ENCODE results near the gene GPS2. TPM values are rescaled to one million over a fixed set of nuclear protein-coding genes. Genes with fewer than 3 reads are reported as not detected.
"Not testable (repeated sequence)": the region's sequence is repeated elsewhere in the genome, so short reads cannot be mapped to it uniquely, and the experiment has no call there.

The GPS2 gene
- polyA plus RNA-seq, 4 donors: 73.8 to 104 (median 90.1) TPM

- no peak for DNase-seq (ENCODE audit: low read depth in 4 of 4, low spot score in 3 of 4)
These were observed 25.0 kb upstream of the GPS2 start for GRCh38 chr17:7340179-7340578.

- DNase-seq (ENCODE audit: low read depth in 4 of 4, low spot score in 3 of 4): not testable (repeated sequence)
These were observed 22.4 kb upstream of the GPS2 start for GRCh38 chr17:7337600-7337999.

DNA sequence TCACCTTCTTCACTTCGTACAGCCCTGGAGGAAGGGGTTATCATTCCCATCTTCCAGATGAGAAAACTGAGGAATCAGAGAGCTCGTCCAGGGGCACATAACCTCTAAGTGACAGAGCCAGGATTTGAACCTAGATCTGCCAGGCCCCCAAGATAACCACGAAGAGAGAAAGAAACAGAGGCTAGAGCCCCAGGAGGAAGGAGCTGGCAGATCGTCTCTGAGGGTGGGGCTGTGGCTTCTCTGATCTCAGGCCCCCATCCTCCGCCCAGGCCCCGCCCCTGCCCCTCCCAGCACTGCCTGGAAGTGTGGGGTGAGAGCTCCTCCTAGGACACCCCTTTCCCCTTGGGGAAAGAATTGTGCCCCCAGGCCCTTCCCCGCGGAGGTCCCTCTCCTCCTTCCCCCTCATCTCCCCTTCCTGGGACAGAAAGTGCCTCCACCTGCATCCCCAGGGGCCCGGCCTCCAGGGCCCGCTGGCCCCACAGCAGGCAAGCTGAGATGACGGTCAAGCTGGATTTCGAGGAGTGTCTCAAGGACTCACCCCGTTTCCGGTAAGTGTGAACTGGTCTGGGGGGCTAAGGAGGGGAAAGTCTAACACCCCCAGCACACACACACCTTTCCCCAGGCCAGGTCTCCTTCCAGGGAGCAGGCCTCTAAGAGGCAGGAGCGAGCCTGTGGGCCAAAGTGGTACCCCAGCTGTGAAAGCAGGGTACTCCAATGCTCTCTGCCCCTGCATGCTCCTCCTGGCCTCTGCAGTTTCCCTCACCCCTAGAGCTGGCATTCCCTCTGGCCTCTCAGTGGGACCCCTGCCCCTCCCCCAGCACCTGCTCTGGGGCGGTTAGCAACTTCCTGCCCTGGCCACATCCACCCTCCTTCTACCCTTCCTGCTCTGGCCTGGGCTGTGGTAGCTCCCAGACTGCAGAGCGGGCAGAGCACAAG is 21.3 kb upstream of the GPS2 start, which contains the start of gene ACAP1:
TSS of gene ACAP1 (plus strand) at position 290 of the 936 bp plus-strand sequence. CDS start at position 496, 206 bp downstream.
- no peak for DNase-seq (ENCODE audit: low read depth in 4 of 4, low spot score in 3 of 4)

- not testable (repeated sequence) for DNase-seq (ENCODE audit: low read depth in 4 of 4, low spot score in 3 of 4)
These were observed 20.6 kb upstream of the GPS2 start for GRCh38 chr17:7335765-7336164.

DNA sequence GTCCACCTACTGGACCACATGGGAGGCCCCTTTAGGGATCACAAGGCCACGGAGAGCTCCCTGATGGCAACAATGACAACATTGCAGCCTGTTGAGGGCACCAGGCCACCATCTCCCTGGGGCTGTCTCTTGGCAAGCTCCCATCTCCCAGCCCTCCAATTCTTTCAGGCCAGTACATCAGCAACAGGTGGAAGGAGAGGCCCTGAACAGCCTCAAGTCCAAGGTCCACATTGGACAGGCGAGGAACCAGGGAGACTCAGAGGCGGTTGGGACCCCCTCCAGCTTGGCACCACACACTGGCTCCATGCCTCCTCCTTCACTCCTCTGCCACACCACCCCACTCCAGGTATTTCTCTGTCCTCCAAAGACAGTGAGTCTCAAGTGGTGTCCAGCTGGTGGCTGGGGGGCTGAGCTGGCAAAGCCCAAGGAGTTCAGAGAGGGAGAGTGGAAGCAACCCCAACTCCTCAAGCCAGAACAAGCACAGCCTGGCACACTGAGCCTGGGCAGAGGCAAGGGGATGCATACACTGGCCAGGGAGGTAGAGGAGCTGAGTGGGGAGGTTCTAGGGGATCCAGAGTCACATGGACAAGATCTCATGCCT is 19.9 kb upstream of the GPS2 start:
- no peak for DNase-seq (ENCODE audit: low read depth in 4 of 4, low spot score in 3 of 4)

- DNase-seq (ENCODE audit: low read depth in 4 of 4, low spot score in 3 of 4): not testable (repeated sequence)
These were observed 17.5 kb upstream of the GPS2 start for GRCh38 chr17:7332600-7333069.

DNA sequence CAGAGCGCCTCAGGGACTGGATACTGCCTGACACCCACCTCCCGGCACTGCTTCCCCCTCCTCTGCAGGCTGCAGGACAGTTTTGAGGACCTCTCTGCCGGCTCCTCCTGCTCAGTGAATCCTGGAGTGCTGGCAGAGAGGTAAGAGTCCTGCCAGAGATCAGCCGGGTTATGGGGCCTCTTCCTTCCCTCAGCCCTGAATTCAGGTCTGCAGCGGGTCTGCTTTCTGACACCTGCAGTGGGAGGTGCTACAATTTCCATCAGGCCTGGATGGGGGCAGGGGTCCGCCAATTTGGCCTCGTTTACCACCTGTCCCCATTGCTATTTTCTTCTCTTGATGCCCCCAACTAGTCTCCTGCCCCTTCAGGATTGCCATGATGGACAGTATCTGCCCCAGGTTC is 17.0 kb upstream of the GPS2 start:
- DNase-seq (ENCODE audit: low read depth in 4 of 4, low spot score in 3 of 4): no peak

GRCh38 chr17:7330638-7331015 is 15.5 kb upstream of the GPS2 start:
- DNase-seq (ENCODE audit: low read depth in 4 of 4, low spot score in 3 of 4): no peak

DNA sequence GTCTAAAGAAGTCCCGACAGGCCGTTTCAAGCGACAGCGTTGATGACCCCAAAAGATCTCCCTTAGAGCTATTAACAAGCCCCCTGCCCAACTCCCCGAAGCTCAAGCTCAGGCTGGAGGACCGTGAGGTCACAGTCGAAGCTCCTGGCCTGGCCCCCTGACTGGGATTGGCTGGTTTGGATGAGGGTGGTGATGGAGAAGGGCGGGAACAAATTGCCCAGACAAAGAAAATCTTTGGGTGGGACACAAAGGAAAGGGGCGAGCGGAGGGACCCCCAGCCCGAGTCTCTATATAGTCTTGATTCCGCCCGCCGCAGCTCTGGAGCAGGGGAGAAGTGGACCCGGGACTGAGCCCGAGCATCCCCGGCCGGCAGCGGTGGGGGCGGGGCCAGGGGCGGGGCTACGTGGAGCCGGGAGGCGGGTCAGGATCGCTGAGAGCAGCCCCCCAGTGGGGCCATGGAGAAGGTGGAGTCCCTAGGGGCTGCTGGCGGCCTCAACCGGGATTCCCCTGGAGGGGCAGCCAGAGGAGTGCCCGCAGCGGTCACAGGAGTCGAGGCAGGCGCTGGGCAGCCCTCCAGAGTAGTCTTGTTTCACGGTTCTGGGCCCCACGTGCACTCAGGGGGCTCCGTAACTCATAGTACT is 15.0 kb upstream of the GPS2 start:
- DNase-seq (ENCODE audit: low read depth in 4 of 4, low spot score in 3 of 4): peak in 2 of 4 donors; percentile 71 to 79

DNA sequence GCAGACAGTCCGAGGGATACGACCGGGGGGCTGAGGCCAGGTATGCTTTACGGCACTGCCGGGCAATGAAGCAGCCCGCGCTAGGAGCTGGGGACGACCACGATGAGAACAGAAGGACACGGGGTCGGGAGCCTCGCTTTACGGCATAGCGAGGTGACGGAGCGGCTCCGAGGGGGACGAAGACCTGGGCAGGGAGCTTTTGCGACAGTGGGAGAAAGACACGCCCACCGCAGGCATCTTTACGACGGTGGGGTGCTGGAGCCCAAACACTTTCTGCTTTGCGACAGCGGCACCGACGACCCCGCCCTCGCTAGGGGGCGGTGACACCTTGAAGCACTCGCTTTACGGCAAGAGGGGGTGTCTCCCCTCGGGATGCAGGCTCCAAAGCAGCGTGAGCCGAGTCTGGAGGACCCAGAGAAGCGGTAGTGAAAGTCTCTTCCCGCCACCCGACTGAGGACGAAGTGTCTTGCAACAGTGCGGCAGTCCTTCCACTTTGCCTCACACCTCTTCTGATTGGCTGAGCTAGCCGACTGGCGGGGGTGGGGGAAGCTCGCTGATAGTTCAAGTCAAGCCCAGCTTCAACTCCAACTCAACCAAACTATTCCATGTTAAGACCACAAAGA is 14.3 kb upstream of the GPS2 start:
- peak; percentile 97 to 99 (median 97) for DNase-seq (ENCODE audit: low read depth in 4 of 4, low spot score in 3 of 4)

GRCh38 chr17:7328840-7329373 is 13.7 kb upstream of the GPS2 start, which contains the start of gene NEURL4:
Gene NEURL4 (minus strand): TSS chr17:7329335. CDS start chr17:7329312, 23 bp downstream.
- DNase-seq (ENCODE audit: low read depth in 4 of 4, low spot score in 3 of 4): no peak

DNA sequence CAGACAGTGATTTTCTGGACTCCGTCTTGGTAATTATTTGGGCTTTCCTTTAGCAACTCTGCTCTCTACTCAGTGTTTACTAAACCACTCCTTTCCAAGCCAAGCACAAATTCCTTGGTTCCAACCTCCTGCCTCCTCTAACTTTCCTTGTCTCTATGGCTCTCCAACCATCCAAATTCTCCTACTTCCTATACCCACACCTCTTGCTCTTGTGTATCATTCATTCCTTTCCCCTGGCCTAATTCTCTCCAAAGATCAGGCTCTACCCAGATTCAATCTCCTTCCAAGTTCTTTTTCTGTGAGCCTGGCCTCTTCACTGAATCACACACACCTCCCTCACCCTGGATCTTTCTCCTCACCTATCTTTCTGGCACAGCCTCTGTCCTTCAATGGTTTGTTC is 12.8 kb upstream of the GPS2 start:
- no peak for DNase-seq (ENCODE audit: low read depth in 4 of 4, low spot score in 3 of 4)

GRCh38 chr17:7327501-7327900 is 12.3 kb upstream of the GPS2 start:
- no peak for DNase-seq (ENCODE audit: low read depth in 4 of 4, low spot score in 3 of 4)

GRCh38 chr17:7327056-7327455 is 11.9 kb upstream of the GPS2 start:
- no peak for DNase-seq (ENCODE audit: low read depth in 4 of 4, low spot score in 3 of 4)

DNA sequence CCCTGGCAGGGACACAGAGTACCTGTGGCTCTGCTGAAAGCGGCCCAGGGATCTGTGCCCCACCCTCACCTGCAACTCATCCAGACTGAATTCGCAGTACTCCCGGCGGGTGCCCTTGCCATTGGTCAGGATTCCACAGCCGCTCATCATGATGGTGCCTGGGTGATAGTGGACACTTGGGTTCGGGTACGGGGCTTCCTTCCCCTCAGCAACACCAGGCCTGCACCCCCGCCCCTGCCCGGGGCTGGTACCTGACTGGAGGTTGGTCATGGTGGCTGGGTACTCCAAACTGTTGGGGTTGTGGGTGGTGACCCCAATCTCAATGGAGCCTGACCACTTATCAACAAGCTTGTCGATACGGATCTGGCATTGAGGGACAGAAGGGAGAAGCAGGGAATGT is 11.0 kb upstream of the GPS2 start:
- DNase-seq (ENCODE audit: low read depth in 4 of 4, low spot score in 3 of 4): no peak

- DNase-seq (ENCODE audit: low read depth in 4 of 4, low spot score in 3 of 4): no peak
These were observed 9.9 kb upstream of the GPS2 start for GRCh38 chr17:7325031-7325528.

DNA sequence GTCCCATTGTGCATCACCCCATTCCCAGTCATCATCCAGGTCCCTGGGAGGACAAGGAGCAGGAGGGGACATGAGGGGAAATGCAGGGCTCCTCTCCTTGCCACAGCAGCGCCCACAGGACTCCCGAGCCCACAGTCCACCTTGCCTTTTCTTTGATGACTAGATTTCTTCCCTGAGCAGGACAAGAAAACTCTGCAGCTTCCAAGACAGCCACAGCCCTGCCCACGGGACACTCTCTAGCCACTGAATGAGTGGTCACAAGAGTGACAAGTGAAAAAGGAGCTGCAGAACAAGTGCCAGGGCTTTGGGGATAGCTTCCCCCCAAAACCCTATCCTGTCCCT is 9.2 kb upstream of the GPS2 start:
- no peak for DNase-seq (ENCODE audit: low read depth in 4 of 4, low spot score in 3 of 4)

GRCh38 chr17:7323731-7324437 is 8.7 kb upstream of the GPS2 start:
- no peak for DNase-seq (ENCODE audit: low read depth in 4 of 4, low spot score in 3 of 4)

DNA sequence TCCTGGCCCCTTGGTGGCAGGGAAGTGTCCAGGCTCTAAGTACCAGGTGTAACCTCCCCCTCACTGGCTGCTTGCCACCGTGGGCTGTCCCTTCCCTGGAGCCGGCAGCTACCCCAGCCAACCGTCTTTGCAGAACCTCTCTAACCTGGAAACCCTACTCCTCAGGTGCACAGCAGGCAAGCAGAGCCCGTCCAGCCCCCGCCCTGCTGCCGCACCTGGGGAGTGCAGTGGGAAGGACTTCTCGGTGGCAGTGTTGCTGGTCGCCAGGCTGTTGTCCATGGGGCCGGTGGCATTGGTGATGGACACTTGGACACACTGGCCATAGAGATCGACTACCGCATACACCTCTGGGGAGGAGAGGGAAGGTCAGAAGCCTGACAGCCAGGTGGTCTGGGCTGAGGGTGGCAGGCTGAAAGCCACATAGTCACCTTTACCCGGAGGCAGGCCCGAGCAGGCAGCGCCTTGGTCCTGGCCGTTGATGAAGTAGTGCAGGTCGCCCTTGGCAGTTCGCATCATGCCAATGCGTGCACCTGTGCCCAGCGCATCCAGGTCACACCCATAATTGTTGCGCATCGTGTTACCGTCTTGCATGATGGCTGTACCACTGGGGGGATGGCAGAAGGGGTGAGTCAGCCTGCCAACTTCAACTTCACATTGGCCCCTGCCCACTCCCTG is 7.5 kb upstream of the GPS2 start:
- DNase-seq (ENCODE audit: low read depth in 4 of 4, low spot score in 3 of 4): no peak

Data from left renal pelvis (tissue), 4 donors.